ENCODE measurements around the gene FAM83B.

GRCh38 chr6:54861905-54862616 lies 15.5 kb downstream of the FAM83B start:
- TF ChIP-seq PRDM15 (CRISPR knock-in tag; IDR thresholded peaks at IDR 0.05), result no peak
- TF ChIP-seq MXD4 (CRISPR knock-in tag; IDR thresholded peaks at IDR 0.05; ENCODE audit: borderline replicate concordance), result no peak
